Ovary (tissue), 9 donors: ENCODE data around the gene AEN. TPM values are rescaled to one million over a fixed set of nuclear protein-coding genes. Genes with fewer than 3 reads are reported as not detected.
A peak's percentile ranks its signal among the peaks of the same experiment; 100 is the strongest.
"Not testable (repeated sequence)": the region's sequence is repeated elsewhere in the genome, so short reads cannot be mapped to it uniquely, and the experiment has no call there.

Source experiments
- DNase-seq, 5 donors: peaks; one replicate each; pipeline ENCODE4 v3.0.0-alpha.2; 2019 to 2020
- H3K27ac ChIP-seq, 2 donors: fragments of 200-600 bp; one replicate each; pipeline versions ENCODE4 v1.5.1 to v1.8.0; 2019 to 2022
- H3K27me3 ChIP-seq: fragments of 200-600 bp; one replicate; pipeline ENCODE4 v1.8.0; 2022
- H3K36me3 ChIP-seq: fragments of 200-600 bp; sonication (generic); one replicate; pipeline ENCODE4 v1.5.1; 2019
- H3K4me1 ChIP-seq: one replicate; pipeline ENCODE4 v1.8.1; 2013; ENCODE audit warnings: mild to moderate bottlenecking, moderate library complexity; ENCODE audit not compliant: insufficient read depth
- H3K4me3 ChIP-seq: fragments of 200-600 bp; sonication (generic); one replicate; pipeline ENCODE4 v1.5.1; 2017
- H3K9me3 ChIP-seq, 2 donors: fragments of 200-600 bp in 1 of 2; sonication (generic) in 1 of 2; one replicate each; pipeline versions ENCODE4 v1.5.1 to v1.8.1; 2013 to 2019; ENCODE audit warnings: mild to moderate bottlenecking in 1 of 2, moderate library complexity in 1 of 2
- CTCF ChIP-seq, 3 donors: fragments of 450-650 bp in 2 of 3; fragments of 200-600 bp in 1 of 3; IDR thresholded peaks; one replicate each; pipeline versions ENCODE4 v1.5.1 to v1.8.0; 2016 to 2022; ENCODE audit warnings: antibody characterized with exemption in 3 of 3, mild to moderate bottlenecking in 1 of 3
- EP300 ChIP-seq: sonication (generic); formaldehyde crosslinking; IDR thresholded peaks from one replicate; pipeline ENCODE4 v1.6.1; 2017; ENCODE audit warnings: antibody characterized with exemption
- POLR2A ChIP-seq: fragments of 450-650 bp; IDR thresholded peaks from one replicate; pipeline ENCODE4 v1.6.1; 2017; ENCODE audit warnings: antibody characterized with exemption, mild to moderate bottlenecking, moderate library complexity
- WGBS, 3 donors: extraction: QIAGEN DNeasy Blood & Tissue Kit in 1 of 3; methylation state at CpG; one replicate each; pipeline versions ENCODE4 v1.1.5 to v1.1.7; 2013 to 2017; 5-methylcytosine and 5-hydroxymethylcytosine counted together
- intact Hi-C, 4 donors: fragments of 100-400 bp; cut with DNase I; formaldehyde crosslinking; loops; one replicate each; pipeline versions ENCODE4 v1.11.0 to v1.15.1; 2022 to 2023
- polyA plus RNA-seq, 2 donors: library from polyadenylated mRNA; stranded (reverse); fragments of 200-250 nt in 1 of 2; fragments of 350-450 nt in 1 of 2; fragmentation: Illumina TruSeq in 1 of 2; extraction: RNeasy Lipid Tissue Mini Kit (QIAGEN cat#74804) in 1 of 2; gene quantifications; one replicate each; pipeline ENCODE4 v1.2.3, GENCODE V29; 2013 to 2014
- total RNA-seq, 7 donors: library from RNA; depleted of rRNA in 2 of 7; stranded (reverse); fragments of >200 nt in 2 of 7; fragmentation: NEBNext Ultra II Directional in 3 of 7; extraction: Animal tissue kit (Norgen Biotek cat#: 25700) in 3 of 7; gene quantifications; one replicate each; pipeline versions ENCODE4 v1.1.0 to v1.2.4, GENCODE V29; 2016 to 2023
- donor health status: DM: no; HTN: no; CAD: no; lungs with moderate emphysema.
- donor health status: DM: no; HTN: no; CAD: no.
- donor health status: Bipolar disorder and iron deficiency.
- donor health status: DM: yes; HTN: yes; CAD: no.
- donor health status: DM: no; HTN: no; CAD: no.
- donor health status: DM: yes; HTN: yes; CAD: no.

Gene AEN
- total and polyA plus RNA-seq, 9 donors: 6.9 to 27.1 (median 15.6) TPM

- Histone ChIP-seq H3K4me3 (peak within 1 kb of the TSS; percentile 44), H3K4me1 (peaks cover 8% of the 10 kb centered on the region), H3K27me3 (no peaks in the 10 kb centered on the region), H3K27ac (peak within 1 kb of the TSS; percentile 93 to 98), H3K36me3 (no peaks in the 10 kb centered on the region), H3K9me3 (no peaks in the 10 kb centered on the region)
- peak; percentile 97 to 98 (median 97) for DNase-seq
- TF ChIP-seq EP300: peak; percentile 89
- peak; percentile 32 to 78 (median 78) for TF ChIP-seq CTCF (IDR thresholded peaks at IDR 0.05)
- TF ChIP-seq POLR2A: peak; percentile 76
- WGBS, 3 donors: 4 to 9% (median 4%) methylated on average over 27 of the region's 27 CpGs
- intact Hi-C loops: no loop called here
These were observed 17.7 kb downstream of the AEN start, which contains the start of gene ISG20 for GRCh38 chr15:88638626-88639372. Gene ISG20 (plus strand): TSS chr15:88639016. CDS start chr15:88639367, 351 bp downstream.

GRCh38 chr15:88641959-88642452 is 20.9 kb downstream of the AEN start:
- Histone ChIP-seq H3K4me3 (no peak overlapping the region), H3K27ac (no peak overlapping the region), H3K27me3 (no peaks in the 10 kb centered on the region), H3K9me3 (no peaks in the 10 kb centered on the region), H3K4me1 (peaks cover 8% of the 10 kb centered on the region), H3K36me3 (no peaks in the 10 kb centered on the region)
- WGBS, 3 donors: 92 to 95% (median 93%) methylated on average over 12 of the region's 12 CpGs
- peak in 1 of 5 donors; percentile 10 for DNase-seq
- TF ChIP-seq POLR2A: no peak
- no peak for TF ChIP-seq CTCF (IDR thresholded peaks at IDR 0.05)
- TF ChIP-seq EP300: no peak
- intact Hi-C loops: no loop called here

GRCh38 chr15:88642514-88642913 is 21.4 kb downstream of the AEN start:
- 94 to 96% (median 94%) methylated on average over 11 of the region's 11 CpGs for WGBS, 3 donors
- H3K4me3 ChIP-seq, H3K36me3 ChIP-seq, H3K27ac ChIP-seq, H3K9me3 ChIP-seq, intact Hi-C loops, H3K27me3 ChIP-seq, H3K4me1 ChIP-seq: not testable (repeated sequence)
- peak in 1 of 5 donors; percentile 4 for DNase-seq

- intact Hi-C loops: no loop called here
- 83 to 87% (median 87%) methylated on average over 9 of the region's 9 CpGs for WGBS, 3 donors
- H3K36me3 ChIP-seq: no peaks in the 10 kb centered on the region
- TF ChIP-seq CTCF (IDR thresholded peaks at IDR 0.05) (no peak), EP300 (no peak), POLR2A (no peak)
- peak in 1 of 5 donors; percentile 6 for DNase-seq
- no peak overlapping the region for H3K27ac ChIP-seq
- H3K9me3 ChIP-seq: no peaks in the 10 kb centered on the region
- no peaks in the 10 kb centered on the region for H3K27me3 ChIP-seq
- H3K4me3 ChIP-seq: no peak overlapping the region
- H3K4me1 ChIP-seq: no peaks in the 10 kb centered on the region
These were observed 23.6 kb downstream of the AEN start for GRCh38 chr15:88644741-88645140.
